Gastroesophageal sphincter (tissue), 3 donors: ENCODE results near the gene IGF2.

Source experiments
- POLR2A ChIP-seq, 2 donors: fragments of 450-650 bp; IDR thresholded peaks; one replicate each; pipeline ENCODE4 v1.6.1; 2017; ENCODE audit warnings: antibody characterized with exemption in 2 of 2, mild to moderate bottlenecking in 2 of 2, moderate library complexity in 1 of 2
- POLR2AphosphoS5 ChIP-seq: sonication (generic); formaldehyde crosslinking; IDR thresholded peaks from one replicate; pipeline ENCODE4 v1.6.1; 2017; ENCODE audit warnings: antibody characterized with exemption
- TF ChIP-seq, protein P1 (sequence below), 4 experiments: fragments of 200-600 bp in 2 of 4; fragments of 450-650 bp in 2 of 4; sonication (generic) in 1 of 4; IDR thresholded peaks; one replicate each; pipeline ENCODE4 v1.5.1; 2017 to 2019; ENCODE audit warnings: antibody characterized with exemption in 4 of 4, mild to moderate bottlenecking in 2 of 4, moderate library complexity in 2 of 4

DNA sequence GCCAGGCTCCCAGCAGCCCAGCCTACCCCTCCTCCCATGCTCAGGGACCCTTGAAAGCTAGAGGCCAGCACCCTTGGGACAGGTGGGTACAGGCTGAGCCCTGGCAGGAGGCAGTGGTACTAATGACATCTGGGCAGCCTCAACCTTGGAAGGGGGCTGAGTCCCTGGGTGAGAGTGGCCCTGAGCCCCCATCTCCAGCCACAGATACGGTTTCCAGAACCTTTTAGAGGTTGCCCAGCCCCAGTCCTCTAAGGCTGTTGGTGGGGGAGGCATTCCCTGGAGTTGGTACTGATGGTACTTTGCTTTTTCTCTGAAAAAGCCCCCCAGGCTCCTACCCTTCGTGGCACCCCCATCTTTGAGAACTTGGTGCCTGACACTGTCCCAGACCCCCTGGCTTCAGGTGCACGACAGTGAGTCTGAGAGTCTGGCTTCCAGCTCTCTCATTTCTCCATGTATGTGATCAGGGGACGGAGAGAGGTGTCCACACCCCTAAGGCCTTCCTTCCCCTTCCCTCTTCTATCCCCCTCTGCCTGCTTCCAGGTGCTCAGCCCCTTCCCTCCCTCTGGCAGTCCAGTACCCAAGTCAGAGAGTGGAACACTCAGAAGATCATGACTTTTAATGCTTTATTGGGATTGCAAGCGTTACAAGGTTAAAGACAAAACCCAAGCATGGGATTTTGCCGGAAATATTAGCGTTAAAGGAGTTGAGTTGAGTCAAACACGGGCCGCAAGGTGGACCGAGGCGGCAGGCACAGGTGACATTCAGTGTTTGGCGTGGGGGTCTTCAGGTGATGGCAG, 10.5 kb downstream of the IGF2 start:
- TF ChIP-seq POLR2AphosphoS5 (no peak), POLR2A (IDR thresholded peaks at IDR 0.05) (no peak)
- TF ChIP-seq, protein P1, sequence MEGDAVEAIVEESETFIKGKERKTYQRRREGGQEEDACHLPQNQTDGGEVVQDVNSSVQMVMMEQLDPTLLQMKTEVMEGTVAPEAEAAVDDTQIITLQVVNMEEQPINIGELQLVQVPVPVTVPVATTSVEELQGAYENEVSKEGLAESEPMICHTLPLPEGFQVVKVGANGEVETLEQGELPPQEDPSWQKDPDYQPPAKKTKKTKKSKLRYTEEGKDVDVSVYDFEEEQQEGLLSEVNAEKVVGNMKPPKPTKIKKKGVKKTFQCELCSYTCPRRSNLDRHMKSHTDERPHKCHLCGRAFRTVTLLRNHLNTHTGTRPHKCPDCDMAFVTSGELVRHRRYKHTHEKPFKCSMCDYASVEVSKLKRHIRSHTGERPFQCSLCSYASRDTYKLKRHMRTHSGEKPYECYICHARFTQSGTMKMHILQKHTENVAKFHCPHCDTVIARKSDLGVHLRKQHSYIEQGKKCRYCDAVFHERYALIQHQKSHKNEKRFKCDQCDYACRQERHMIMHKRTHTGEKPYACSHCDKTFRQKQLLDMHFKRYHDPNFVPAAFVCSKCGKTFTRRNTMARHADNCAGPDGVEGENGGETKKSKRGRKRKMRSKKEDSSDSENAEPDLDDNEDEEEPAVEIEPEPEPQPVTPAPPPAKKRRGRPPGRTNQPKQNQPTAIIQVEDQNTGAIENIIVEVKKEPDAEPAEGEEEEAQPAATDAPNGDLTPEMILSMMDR (IDR thresholded peaks at IDR 0.05): no peak
